GM03348 (cell line): ENCODE results near the gene EIF4E1B.
A peak's percentile ranks its signal among the peaks of the same experiment; 100 is the strongest.

ENCODE experiments used
- DNase-seq: peaks from one replicate; pipeline ENCODE4 v3.0.0; 2012; ENCODE audit warnings: low spot score

The EIF4E1B gene

GRCh38 chr5:176606032-176606431 lies 24.4 kb upstream of the EIF4E1B start:
- no peak for DNase-seq

- no peak for DNase-seq
Observed at GRCh38 chr5:176606875-176607274, 23.6 kb upstream of the EIF4E1B start.

GRCh38 chr5:176608142-176608705 lies 22.3 kb upstream of the EIF4E1B start:
- DNase-seq: no peak

GRCh38 chr5:176608937-176609723 lies 21.3 kb upstream of the EIF4E1B start:
- no peak for DNase-seq

GRCh38 chr5:176609724-176610434 lies 20.6 kb upstream of the EIF4E1B start, which contains the start of gene GPRIN1:
TSS of gene GPRIN1 (minus strand) at chr5:176610156. CDS start at chr5:176599834, 10,322 bp downstream.
- DNase-seq: peak; percentile 98

GRCh38 chr5:176610435-176610773 lies 20.1 kb upstream of the EIF4E1B start:
- DNase-seq: peak; percentile 25

GRCh38 chr5:176611435-176611834 lies 19.0 kb upstream of the EIF4E1B start:
- DNase-seq: peak; percentile 87

- no peak for DNase-seq
Observed at GRCh38 chr5:176612008-176612407, 18.5 kb upstream of the EIF4E1B start.

GRCh38 chr5:176612855-176613254 lies 17.6 kb upstream of the EIF4E1B start:
- no peak for DNase-seq

GRCh38 chr5:176614805-176615478 lies 15.5 kb upstream of the EIF4E1B start:
- peak; percentile 89 for DNase-seq

- DNase-seq: no peak
Observed at GRCh38 chr5:176616511-176616910, 14.0 kb upstream of the EIF4E1B start.

- no peak for DNase-seq
Observed at GRCh38 chr5:176618783-176619182, 11.7 kb upstream of the EIF4E1B start.

- DNase-seq: peak; percentile 92
Observed at GRCh38 chr5:176619203-176619568, 11.3 kb upstream of the EIF4E1B start.

- no peak for DNase-seq
Observed at GRCh38 chr5:176619569-176620332, 10.7 kb upstream of the EIF4E1B start.

- peak; percentile 51 for DNase-seq
Observed at GRCh38 chr5:176620333-176620981, 10.0 kb upstream of the EIF4E1B start.

- DNase-seq: no peak
Observed at GRCh38 chr5:176621661-176622079, 8.8 kb upstream of the EIF4E1B start.

- no peak for DNase-seq
Observed at GRCh38 chr5:176624142-176624541, 6.3 kb upstream of the EIF4E1B start.

- no peak for DNase-seq
Observed at GRCh38 chr5:176624938-176625337, 5.5 kb upstream of the EIF4E1B start.

- DNase-seq: no peak
Observed at GRCh38 chr5:176625512-176625911, 5.0 kb upstream of the EIF4E1B start.

GRCh38 chr5:176625966-176626875 lies 4.3 kb upstream of the EIF4E1B start:
- no peak for DNase-seq
